ENCODE data around the gene TOMM34. TPM values are rescaled to one million over a fixed set of nuclear protein-coding genes. Genes with fewer than 3 reads are reported as not detected.

The TOMM34 gene
- polyA plus RNA-seq, 1 of the 3 experiments (the other 2 are of a cell fraction) = 40.5 TPM

DNA sequence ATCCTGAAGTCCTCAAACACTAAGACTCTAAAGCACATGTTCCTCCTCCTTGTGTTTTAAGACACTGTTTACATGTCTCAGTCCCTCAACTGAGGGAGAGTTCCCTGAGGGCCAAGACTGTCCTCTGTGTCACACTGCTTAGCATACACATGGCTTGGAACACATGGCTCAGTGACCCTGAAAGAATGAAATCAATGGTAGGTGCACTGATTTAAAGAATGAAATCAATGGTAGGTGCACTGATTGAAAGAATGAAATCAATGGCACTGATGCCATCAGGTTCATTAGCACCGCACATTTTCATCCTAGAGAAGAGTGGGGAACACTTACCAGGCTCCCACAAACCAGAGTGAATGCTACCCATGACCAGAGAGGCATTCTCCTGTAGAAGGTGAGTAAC is 9.8 kb downstream of the TOMM34 start (continued):
- TF ChIP-seq, protein P1, sequence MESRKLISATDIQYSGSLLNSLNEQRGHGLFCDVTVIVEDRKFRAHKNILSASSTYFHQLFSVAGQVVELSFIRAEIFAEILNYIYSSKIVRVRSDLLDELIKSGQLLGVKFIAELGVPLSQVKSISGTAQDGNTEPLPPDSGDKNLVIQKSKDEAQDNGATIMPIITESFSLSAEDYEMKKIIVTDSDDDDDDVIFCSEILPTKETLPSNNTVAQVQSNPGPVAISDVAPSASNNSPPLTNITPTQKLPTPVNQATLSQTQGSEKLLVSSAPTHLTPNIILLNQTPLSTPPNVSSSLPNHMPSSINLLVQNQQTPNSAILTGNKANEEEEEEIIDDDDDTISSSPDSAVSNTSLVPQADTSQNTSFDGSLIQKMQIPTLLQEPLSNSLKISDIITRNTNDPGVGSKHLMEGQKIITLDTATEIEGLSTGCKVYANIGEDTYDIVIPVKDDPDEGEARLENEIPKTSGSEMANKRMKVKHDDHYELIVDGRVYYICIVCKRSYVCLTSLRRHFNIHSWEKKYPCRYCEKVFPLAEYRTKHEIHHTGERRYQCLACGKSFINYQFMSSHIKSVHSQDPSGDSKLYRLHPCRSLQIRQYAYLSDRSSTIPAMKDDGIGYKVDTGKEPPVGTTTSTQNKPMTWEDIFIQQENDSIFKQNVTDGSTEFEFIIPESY (IDR thresholded peaks at IDR 0.05; ENCODE audit: borderline replicate concordance, low read depth) = no peak
- no peak for TF ChIP-seq ELF1 (IDR thresholded peaks at IDR 0.05)
- TF ChIP-seq TCF12 (IDR thresholded peaks at IDR 0.05) = no peak
- TF ChIP-seq TAF1 (IDR thresholded peaks at IDR 0.05; ENCODE audit: borderline replicate concordance, low read depth, low read length) = no peak
- no peak for TF ChIP-seq RCOR1 (IDR thresholded peaks at IDR 0.05; ENCODE audit: low read length)
- no peak for TF ChIP-seq RAD21 (IDR thresholded peaks at IDR 0.05; ENCODE audit: low read length)
- no peak for TF ChIP-seq RXRA (IDR thresholded peaks at IDR 0.05; ENCODE audit: borderline replicate concordance, low read depth)
- no peak for TF ChIP-seq TEAD4 (IDR thresholded peaks at IDR 0.05; ENCODE audit: borderline replicate concordance, insufficient read depth)

DNA sequence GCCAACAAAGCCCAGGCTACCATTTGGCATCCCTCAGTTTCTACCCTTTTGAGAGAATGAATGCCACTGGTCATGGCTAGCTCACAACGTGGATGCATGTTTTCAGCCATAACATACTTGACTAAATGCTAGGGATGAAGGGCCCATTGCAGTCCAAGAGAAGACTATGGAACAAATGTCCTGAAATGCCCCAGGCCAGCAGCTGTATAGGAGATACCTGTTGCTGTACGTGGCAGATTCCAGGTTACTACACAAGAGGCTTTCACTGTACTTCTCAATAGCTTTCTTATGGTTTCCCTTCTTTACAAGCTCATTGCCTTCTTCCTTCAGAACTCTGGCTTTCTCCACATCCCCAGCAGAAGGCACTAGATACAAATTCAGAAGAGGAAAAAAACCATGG is 11.7 kb downstream of the TOMM34 start:
- Histone ChIP-seq H4K20me1 (ENCODE audit: insufficient read depth) (no peaks in the 10 kb centered on the region), H3K9ac (no peak overlapping the region), H3K4me3 (ENCODE audit: low read depth in 2 of 2, low read length in 1 of 2) (no peak overlapping the region), H3K4me1 (ENCODE audit: control insufficient read depth in 1 of 2, insufficient read depth in 2 of 2, low read depth in 1 of 2, low read length in 1 of 2) (no peaks in the 10 kb centered on the region), H3K9me2 (no peaks in the 10 kb centered on the region), H3K9me3 (no peaks in the 10 kb centered on the region), H3K27ac (ENCODE audit: low read depth in 2 of 2, low read length in 1 of 2) (no peak overlapping the region), H3K36me3 (replicated peaks in 1 of 2; ENCODE audit: control insufficient read depth in 1 of 2, insufficient read depth in 2 of 2, low read length in 1 of 2) (peaks cover 75 to 86% of the 10 kb centered on the region in 2 experiments), H3K4me2 (no peak overlapping the region), H3K79me2 (ENCODE audit: insufficient read depth) (no peaks in the 10 kb centered on the region), H3K27me3 (ENCODE audit: insufficient read depth) (no peaks in the 10 kb centered on the region), H2AFZ (ENCODE audit: low read depth) (no peak overlapping the region), H3F3A (replicated peaks; ENCODE audit: insufficient read depth) (peaks cover 10% of the 10 kb centered on the region)
- 96% methylated on average over 2 of the region's 2 CpGs for WGBS (ENCODE audit: low lambda C conversion rate)
- no peak for DNase-seq
- ChIA-PET POLR2A (no interaction called here), CTCF (interaction anchor here (1.0 to 2.3 kb wide), 5 partner anchors 9 to 148 kb away, joined by 3 to 7 read pairs (median 4); partner anchors contain the start of gene TOMM34)
- no peak for TF ChIP-seq POLR2AphosphoS5 (IDR thresholded peaks at IDR 0.05; ENCODE audit: low read depth, low read length)
- no peak for TF ChIP-seq TEAD4 (IDR thresholded peaks at IDR 0.05; ENCODE audit: borderline replicate concordance, insufficient read depth)
- TF ChIP-seq, protein P1 (IDR thresholded peaks at IDR 0.05; ENCODE audit: borderline replicate concordance, low read depth) = no peak
- no peak for TF ChIP-seq CHD2 (IDR thresholded peaks at IDR 0.05; ENCODE audit: low read length, partially characterized antibody)
- TF ChIP-seq, protein P2, sequence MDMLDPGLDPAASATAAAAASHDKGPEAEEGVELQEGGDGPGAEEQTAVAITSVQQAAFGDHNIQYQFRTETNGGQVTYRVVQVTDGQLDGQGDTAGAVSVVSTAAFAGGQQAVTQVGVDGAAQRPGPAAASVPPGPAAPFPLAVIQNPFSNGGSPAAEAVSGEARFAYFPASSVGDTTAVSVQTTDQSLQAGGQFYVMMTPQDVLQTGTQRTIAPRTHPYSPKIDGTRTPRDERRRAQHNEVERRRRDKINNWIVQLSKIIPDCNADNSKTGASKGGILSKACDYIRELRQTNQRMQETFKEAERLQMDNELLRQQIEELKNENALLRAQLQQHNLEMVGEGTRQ (IDR thresholded peaks at IDR 0.05; ENCODE audit: borderline replicate concordance, low read depth, low read length) = no peak
- TF ChIP-seq, protein P3, sequence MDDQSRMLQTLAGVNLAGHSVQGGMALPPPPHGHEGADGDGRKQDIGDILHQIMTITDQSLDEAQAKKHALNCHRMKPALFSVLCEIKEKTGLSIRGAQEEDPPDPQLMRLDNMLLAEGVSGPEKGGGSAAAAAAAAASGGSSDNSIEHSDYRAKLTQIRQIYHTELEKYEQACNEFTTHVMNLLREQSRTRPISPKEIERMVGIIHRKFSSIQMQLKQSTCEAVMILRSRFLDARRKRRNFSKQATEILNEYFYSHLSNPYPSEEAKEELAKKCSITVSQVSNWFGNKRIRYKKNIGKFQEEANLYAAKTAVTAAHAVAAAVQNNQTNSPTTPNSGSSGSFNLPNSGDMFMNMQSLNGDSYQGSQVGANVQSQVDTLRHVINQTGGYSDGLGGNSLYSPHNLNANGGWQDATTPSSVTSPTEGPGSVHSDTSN (IDR thresholded peaks at IDR 0.05) = no peak
- TF ChIP-seq EP300 (IDR thresholded peaks at IDR 0.05; ENCODE audit: borderline replicate concordance in 1 of 2, low read depth in 1 of 2, low read length in 1 of 2) = no peak
- TF ChIP-seq, protein P4, sequence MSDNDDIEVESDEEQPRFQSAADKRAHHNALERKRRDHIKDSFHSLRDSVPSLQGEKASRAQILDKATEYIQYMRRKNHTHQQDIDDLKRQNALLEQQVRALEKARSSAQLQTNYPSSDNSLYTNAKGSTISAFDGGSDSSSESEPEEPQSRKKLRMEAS (IDR thresholded peaks at IDR 0.05; ENCODE audit: low read depth) = no peak
- TF ChIP-seq MXI1 (IDR thresholded peaks at IDR 0.05; ENCODE audit: low read depth, low read length) = no peak
- TF ChIP-seq EZH2phosphoT487 (IDR thresholded peaks at IDR 0.05; ENCODE audit: borderline replicate concordance, low read depth) = no peak

Measured in SK-N-SH (cell line).